Caco-2 (cell line): ENCODE results near the gene FBXO31. TPM values are rescaled to one million over a fixed set of nuclear protein-coding genes. Genes with fewer than 3 reads are reported as not detected.

Source experiments
- BruUV-seq: library from RNA; stranded (reverse); fragments of 400-500 nt; replicated peaks from 2 replicates; lab custom pipeline; 2021; lab: Mats Ljungman, UMichigan
- CTCF ChIA-PET: fragments of 300-600 bp; sonication (Branson Sonifier 250); formaldehyde crosslinking; loops from one replicate; lab custom pipeline; 2022; ENCODE audit warnings: antibody characterized with exemption; lab: Charles Lee
- POLR2A ChIA-PET: fragments of 300-600 bp; sonication (Branson Sonifier 250); formaldehyde crosslinking; loops from one replicate; lab custom pipeline; 2022; ENCODE audit warnings: antibody characterized with exemption; lab: Charles Lee
- DNase-seq, 2 experiments: peaks; one replicate each; pipeline versions ENCODE4 v3.0.0 to v3.0.0-alpha.2; 2020 to 2022
- H3K27me3 ChIP-seq: replicated peaks from 2 replicates; pipeline ENCODE4 v1.6.0; 2011; ENCODE audit warnings: low read length; ENCODE audit not compliant: control insufficient read depth, insufficient read depth
- H3K36me3 ChIP-seq: 2 replicates; pipeline ENCODE4 v1.5.1; 2011; ENCODE audit warnings: low read length; ENCODE audit not compliant: control insufficient read depth, insufficient read depth
- H3K4me1 ChIP-seq: fragments of 250-450 bp; sonication (Bioruptor Pico); 2 replicates; pipeline ENCODE4 v1.5.1; 2020; ENCODE audit warnings: mild to moderate bottlenecking
- H3K4me3 ChIP-seq: 2 replicates; pipeline ENCODE4 v1.5.1; 2011; ENCODE audit warnings: low read depth, mild to moderate bottlenecking, control low read depth, low read length
- H3K9me3 ChIP-seq: fragments of 250-450 bp; sonication (Bioruptor Pico); 2 replicates; pipeline ENCODE4 v1.5.1; 2020; ENCODE audit warnings: mild to moderate bottlenecking, moderate library complexity
- H3K27ac Mint-ChIP-seq: one replicate; pipeline ENCODE4 v1.8.0; 2022; ENCODE audit warnings: mixed read lengths; ENCODE audit not compliant: unreplicated experiment
- H3K27me3 Mint-ChIP-seq: one replicate; pipeline ENCODE4 v1.8.0; 2022; ENCODE audit warnings: mixed read lengths; ENCODE audit not compliant: insufficient read depth, unreplicated experiment
- H3K36me3 Mint-ChIP-seq: one replicate; pipeline ENCODE4 v1.8.0; 2022; ENCODE audit warnings: mild to moderate bottlenecking, mixed read lengths; ENCODE audit not compliant: insufficient read depth, unreplicated experiment
- H3K4me1 Mint-ChIP-seq: one replicate; pipeline ENCODE4 v1.8.0; 2022; ENCODE audit warnings: low read depth, mixed read lengths; ENCODE audit not compliant: unreplicated experiment
- H3K4me3 Mint-ChIP-seq: one replicate; pipeline ENCODE4 v1.8.0; 2022; ENCODE audit warnings: mild to moderate bottlenecking, moderate library complexity, mixed read lengths; ENCODE audit not compliant: unreplicated experiment
- H3K9me3 Mint-ChIP-seq: one replicate; pipeline ENCODE4 v1.8.0; 2022; ENCODE audit warnings: mixed read lengths; ENCODE audit not compliant: unreplicated experiment
- intact Hi-C: fragments of 100-400 bp; cut with micrococcal nuclease; formaldehyde crosslinking; loops from one replicate; pipeline ENCODE4 v1.10.0; 2022; ENCODE audit not compliant: unreplicated experiment
- total RNA-seq: library from RNA; stranded (reverse); gene quantifications from 2 replicates; pipeline ENCODE4 v1.2.3, GENCODE V29; 2022
- TF ChIP-seq, protein P1 (sequence below), 2 experiments: fragments of 200-600 bp in 1 of 2; IDR thresholded peaks; 1 replicate in 1 of 2; 2 replicates in 1 of 2; pipeline versions ENCODE4 v1.5.1 to v1.8.0; 2011 to 2022; ENCODE audit warnings: antibody characterized with exemption in 1 of 2, control low read depth in 1 of 2, inconsistent platforms in 1 of 2, low read depth in 1 of 2, low read length in 1 of 2, mild to moderate bottlenecking in 1 of 2, moderate library complexity in 1 of 2; ENCODE audit not compliant: insufficient read depth in 1 of 2, severe bottlenecking in 1 of 2, unreplicated experiment in 1 of 2

Gene FBXO31
- total RNA-seq, 1 experiment from 2014 or later = 55.6 TPM

DNA sequence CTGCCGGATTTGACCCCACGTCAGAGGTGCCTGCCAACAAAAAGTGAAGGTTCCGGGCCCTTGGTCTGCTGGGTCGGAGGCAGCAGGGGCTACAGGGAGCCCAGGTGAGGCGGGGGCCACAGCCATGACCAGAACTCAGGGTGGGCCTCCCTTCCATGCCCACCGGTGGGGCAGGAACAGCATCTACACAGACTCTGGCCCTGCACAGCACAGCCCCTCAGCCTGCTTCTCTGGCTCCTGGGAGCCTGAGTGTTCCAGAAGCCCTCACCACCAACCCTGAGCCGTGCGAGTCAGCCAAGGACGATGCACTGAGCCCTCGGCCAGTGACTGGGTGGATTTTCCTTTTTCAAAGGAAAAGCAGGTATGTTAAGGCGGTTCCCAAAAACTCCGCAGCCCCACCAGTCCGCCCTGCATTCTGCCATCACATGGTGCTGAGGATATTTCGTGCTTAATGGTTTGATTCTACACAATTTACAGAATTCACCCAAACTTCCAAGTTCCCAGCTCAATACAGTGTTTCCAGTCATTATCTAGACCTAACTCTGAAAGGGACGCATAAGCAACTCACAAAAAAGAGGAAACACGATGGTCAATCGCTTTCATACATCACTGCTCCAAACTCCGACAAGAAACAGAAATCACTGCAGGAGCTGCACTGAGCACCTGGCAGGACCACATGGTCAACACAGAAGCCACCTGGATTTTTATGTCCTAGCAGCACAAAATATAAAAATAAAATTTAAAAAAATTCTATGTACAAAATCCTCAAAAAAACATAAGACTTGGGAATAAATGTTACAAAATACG is 46.9 kb downstream of the FBXO31 start:
- no peaks in the 10 kb centered on the region for H3K4me1 ChIP-seq
- no peaks in the 10 kb centered on the region for H3K27me3 Mint-ChIP-seq
- BruUV-seq = no TSS peak
- H3K9me3 Mint-ChIP-seq = no peaks in the 10 kb centered on the region
- no peak overlapping the region for H3K27ac Mint-ChIP-seq
- DNase-seq = no peak
- no peaks in the 10 kb centered on the region for H3K9me3 ChIP-seq
- ChIA-PET CTCF (no interaction called here), POLR2A (no interaction called here)
- intact Hi-C loops = no loop called here
- H3K36me3 ChIP-seq = peaks cover 7% of the 10 kb centered on the region; the same call in 1 of the 2 replicates
- H3K27me3 ChIP-seq = no peaks in the 10 kb centered on the region
- TF ChIP-seq, protein P1, sequence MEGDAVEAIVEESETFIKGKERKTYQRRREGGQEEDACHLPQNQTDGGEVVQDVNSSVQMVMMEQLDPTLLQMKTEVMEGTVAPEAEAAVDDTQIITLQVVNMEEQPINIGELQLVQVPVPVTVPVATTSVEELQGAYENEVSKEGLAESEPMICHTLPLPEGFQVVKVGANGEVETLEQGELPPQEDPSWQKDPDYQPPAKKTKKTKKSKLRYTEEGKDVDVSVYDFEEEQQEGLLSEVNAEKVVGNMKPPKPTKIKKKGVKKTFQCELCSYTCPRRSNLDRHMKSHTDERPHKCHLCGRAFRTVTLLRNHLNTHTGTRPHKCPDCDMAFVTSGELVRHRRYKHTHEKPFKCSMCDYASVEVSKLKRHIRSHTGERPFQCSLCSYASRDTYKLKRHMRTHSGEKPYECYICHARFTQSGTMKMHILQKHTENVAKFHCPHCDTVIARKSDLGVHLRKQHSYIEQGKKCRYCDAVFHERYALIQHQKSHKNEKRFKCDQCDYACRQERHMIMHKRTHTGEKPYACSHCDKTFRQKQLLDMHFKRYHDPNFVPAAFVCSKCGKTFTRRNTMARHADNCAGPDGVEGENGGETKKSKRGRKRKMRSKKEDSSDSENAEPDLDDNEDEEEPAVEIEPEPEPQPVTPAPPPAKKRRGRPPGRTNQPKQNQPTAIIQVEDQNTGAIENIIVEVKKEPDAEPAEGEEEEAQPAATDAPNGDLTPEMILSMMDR (IDR thresholded peaks at IDR 0.05; ENCODE audit: insufficient read depth in 1 of 2, low read depth in 1 of 2, low read length in 1 of 2, severe bottlenecking in 1 of 2, unreplicated experiment in 1 of 2) = no peak
- H3K4me1 Mint-ChIP-seq = no peaks in the 10 kb centered on the region
- H3K36me3 Mint-ChIP-seq = peaks cover 58% of the 10 kb centered on the region
- no peak overlapping the region for H3K4me3 Mint-ChIP-seq
- no peak overlapping the region for H3K4me3 ChIP-seq

DNA sequence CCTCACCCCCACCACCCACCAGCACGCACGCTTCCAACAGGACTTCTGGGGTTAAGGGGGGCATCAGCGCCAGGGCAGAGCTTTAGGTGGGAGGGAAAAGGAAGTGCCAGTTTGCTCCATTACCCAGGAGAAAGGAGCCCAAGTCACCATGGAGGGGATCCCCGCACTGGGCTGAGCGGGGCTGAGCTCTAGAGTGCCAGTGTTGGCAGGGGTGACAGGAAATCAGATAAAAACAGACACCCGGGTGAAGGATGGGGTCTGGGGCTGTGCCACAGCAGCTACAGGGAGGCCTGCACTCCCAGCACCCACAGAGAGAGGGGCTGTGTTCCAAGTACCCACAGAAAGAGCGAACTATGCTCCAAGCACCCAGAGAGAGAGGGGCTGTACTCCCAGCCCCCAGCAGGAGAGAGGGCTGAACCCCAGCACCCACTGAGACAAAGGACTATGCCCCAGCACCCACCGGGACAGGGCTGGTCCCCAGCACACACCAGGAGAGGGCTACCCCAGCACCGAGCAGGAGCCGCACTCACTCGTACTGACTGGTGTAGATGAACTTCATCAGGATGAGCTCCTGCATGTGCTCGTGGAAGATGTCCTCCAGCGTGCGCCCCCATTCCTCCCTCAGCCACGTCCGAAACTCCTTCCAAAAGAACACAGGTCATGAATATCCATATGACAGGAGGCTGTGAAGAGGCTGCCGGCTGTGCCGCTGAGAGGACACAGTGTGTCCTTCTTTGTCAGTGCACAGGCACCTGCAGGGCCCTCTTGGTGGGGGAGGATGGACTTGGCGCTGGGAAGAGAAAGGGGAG is 47.7 kb downstream of the FBXO31 start:
- BruUV-seq = no TSS peak
- TF ChIP-seq, protein P1 (IDR thresholded peaks at IDR 0.05; ENCODE audit: insufficient read depth in 1 of 2, low read depth in 1 of 2, low read length in 1 of 2, severe bottlenecking in 1 of 2, unreplicated experiment in 1 of 2) = no peak
- Histone ChIP-seq H3K36me3 (peaks cover 7% of the 10 kb centered on the region; the same call in 1 of the 2 replicates), H3K4me3 (no peak overlapping the region), H3K9me3 (no peaks in the 10 kb centered on the region), H3K27me3 (no peaks in the 10 kb centered on the region), H3K4me1 (no peaks in the 10 kb centered on the region)
- ChIA-PET POLR2A (no interaction called here), CTCF (no interaction called here)
- Mint-ChIP-seq H3K9me3 (no peaks in the 10 kb centered on the region), H3K27ac (no peak overlapping the region), H3K4me1 (no peaks in the 10 kb centered on the region), H3K27me3 (no peaks in the 10 kb centered on the region), H3K36me3 (peaks cover 57% of the 10 kb centered on the region), H3K4me3 (no peak overlapping the region)
- intact Hi-C loops = no loop called here
- DNase-seq = no peak
